ENCODE results near the gene POLR3K. TPM values are rescaled to one million over a fixed set of nuclear protein-coding genes. Genes with fewer than 3 reads are reported as not detected.
A peak's percentile ranks its signal among the peaks of the same experiment; 100 is the strongest.

Gene POLR3K
- total RNA-seq, 2 experiments from 2014 or later, result 26.2 to 74.1 TPM

- Histone ChIP-seq H3K4me2 (ENCODE audit: low read length) (peak overlapping the region; percentile 92), H4K20me1 (ENCODE audit: insufficient read depth, low read length) (no peaks in the 10 kb centered on the region), H3K9me2 (ENCODE audit: insufficient read depth, low read length) (no peaks in the 10 kb centered on the region), H3K4me1 (ENCODE audit: insufficient read depth, low read length, poor library complexity, severe bottlenecking) (peaks cover 29% of the 10 kb centered on the region), H3K4me3 (ENCODE audit: low read depth, low read length, poor library complexity, severe bottlenecking) (peak overlapping the region; percentile 86), H3K36me3 (ENCODE audit: insufficient read depth, low read length) (peaks cover 4% of the 10 kb centered on the region; the same call in 1 of the 2 replicates), H2AFZ (ENCODE audit: low read length) (peak overlapping the region; percentile 70; the same call in 1 of the 2 replicates), H3K27ac (ENCODE audit: low read depth, low read length, poor library complexity, severe bottlenecking) (peak overlapping the region; percentile 18), H3K79me2 (ENCODE audit: insufficient read depth, low read depth, low read length) (no peaks in the 10 kb centered on the region), H3K9me3 (ENCODE audit: low read length) (no peaks in the 10 kb centered on the region)
- no peak for TF ChIP-seq CTCF (conservative IDR thresholded peaks at IDR 0.05; ENCODE audit: low read length)
- TF ChIP-seq EZH2phosphoT487 (IDR thresholded peaks at IDR 0.05; ENCODE audit: borderline replicate concordance, low read depth, low read length), result no peak
- POLR2A ChIA-PET, result no interaction called here
- BruUV-seq (replicated peaks), result TSS peak; percentile 63
- CTCF ChIA-PET (ENCODE audit: unreplicated experiment), result interaction anchor here (1.1 kb wide), 1 partner anchor 13 kb away, joined by 3 read pairs; no protein-coding TSS in a partner anchor
- peak; percentile 36 for DNase-seq (ENCODE audit: low spot score)
- intact Hi-C loops (cut with micrococcal nuclease; ENCODE audit: unreplicated experiment), result no loop called here
Measured at GRCh38 chr16:78444-79150, 25.2 kb upstream of the POLR3K start.

GRCh38 chr16:77807-78443, 24.5 kb upstream of the POLR3K start, which contains the start of gene MPG:
TSS of gene MPG (plus strand) at chr16:78225. CDS start at chr16:78310, 85 bp downstream.
- Histone ChIP-seq H3K4me2 (ENCODE audit: low read length) (peak within 1 kb of the TSS; percentile 92), H3K9me3 (ENCODE audit: low read length) (no peaks in the 10 kb centered on the region), H3K4me3 (ENCODE audit: low read depth, low read length, poor library complexity, severe bottlenecking) (peak within 1 kb of the TSS; percentile 86), H3K36me3 (ENCODE audit: insufficient read depth, low read length) (peaks cover 3% of the 10 kb centered on the region; the same call in 1 of the 2 replicates), H2AFZ (ENCODE audit: low read length) (peak within 1 kb of the TSS; percentile 70; the same call in 1 of the 2 replicates), H4K20me1 (ENCODE audit: insufficient read depth, low read length) (no peaks in the 10 kb centered on the region), H3K4me1 (ENCODE audit: insufficient read depth, low read length, poor library complexity, severe bottlenecking) (peaks cover 29% of the 10 kb centered on the region), H3K79me2 (ENCODE audit: insufficient read depth, low read depth, low read length) (no peaks in the 10 kb centered on the region), H3K9me2 (ENCODE audit: insufficient read depth, low read length) (no peaks in the 10 kb centered on the region), H3K27ac (ENCODE audit: low read depth, low read length, poor library complexity, severe bottlenecking) (peak within 1 kb of the TSS; percentile 35)
- POLR2A ChIA-PET, result interaction anchor here (0.6 kb wide), 1 partner anchor 454 kb away, joined by 3 read pairs; no protein-coding TSS in a partner anchor
- intact Hi-C loops (cut with micrococcal nuclease; ENCODE audit: unreplicated experiment), result loop anchor here (2.0 kb wide), 1 partner anchor 25 kb away; the partner anchor contains the start of genes POLR3K and SNRNP25
- BruUV-seq (replicated peaks), result no TSS peak
- CTCF ChIA-PET (ENCODE audit: unreplicated experiment), result no interaction called here
- TF ChIP-seq EZH2phosphoT487 (IDR thresholded peaks at IDR 0.05; ENCODE audit: borderline replicate concordance, low read depth, low read length) (no peak), CTCF (conservative IDR thresholded peaks at IDR 0.05; ENCODE audit: low read length) (no peak)
- DNase-seq (ENCODE audit: low spot score), result peak; percentile 88
